Activated naive CD8-positive, alpha-beta T cell treated with anti-CD3 and anti-CD28 coated beads, Interleukin-2, amount 50 U/mL, for 24 hours (primary cell): ENCODE results near the gene EDAR.
A peak's percentile ranks its signal among the peaks of the same experiment; 100 is the strongest.

Experiments used
- ATAC-seq: fragments of 150-1000 bp; cut with Tn5 transposase; one replicate; pipeline ENCODE4 v1.10.0; 2021
- DNase-seq: peaks from one replicate; pipeline ENCODE4 v3.0.0; 2021
- H3K27ac Mint-ChIP-seq: one replicate; pipeline ENCODE4 v1.8.0; 2021; ENCODE audit warnings: mild to moderate bottlenecking, mixed read lengths
- H3K27me3 Mint-ChIP-seq: one replicate; pipeline ENCODE4 v1.8.0; 2021; ENCODE audit warnings: mixed read lengths
- H3K36me3 Mint-ChIP-seq: one replicate; pipeline ENCODE4 v1.8.0; 2021; ENCODE audit warnings: low read depth, mixed read lengths
- H3K4me1 Mint-ChIP-seq: one replicate; pipeline ENCODE4 v1.8.0; 2021; ENCODE audit warnings: mixed read lengths
- H3K4me3 Mint-ChIP-seq: one replicate; pipeline ENCODE4 v1.8.0; 2021; ENCODE audit warnings: mild to moderate bottlenecking, moderate library complexity, mixed read lengths
- H3K9me3 Mint-ChIP-seq: one replicate; pipeline ENCODE4 v1.8.0; 2021; ENCODE audit warnings: mixed read lengths

Gene EDAR

GRCh38 chr2:109017017-109017416 is 28.0 kb upstream of the EDAR start:
- Mint-ChIP-seq H3K9me3 (no peaks in the 10 kb centered on the region), H3K36me3 (no peaks in the 10 kb centered on the region), H3K27ac (no peak overlapping the region), H3K27me3 (no peaks in the 10 kb centered on the region), H3K4me3 (no peak overlapping the region), H3K4me1 (peaks cover 11% of the 10 kb centered on the region)
- no peak for DNase-seq
- ATAC-seq: no peak

- H3K27me3 Mint-ChIP-seq: no peaks in the 10 kb centered on the region
- H3K4me1 Mint-ChIP-seq: peaks cover 11% of the 10 kb centered on the region
- H3K4me3 Mint-ChIP-seq: no peak overlapping the region
- ATAC-seq (no peak), DNase-seq (no peak)
- no peaks in the 10 kb centered on the region for H3K36me3 Mint-ChIP-seq
- no peak overlapping the region for H3K27ac Mint-ChIP-seq
- no peaks in the 10 kb centered on the region for H3K9me3 Mint-ChIP-seq
Observed at GRCh38 chr2:109016376-109016775, 27.4 kb upstream of the EDAR start.

GRCh38 chr2:109014476-109014875 is 25.5 kb upstream of the EDAR start:
- no peaks in the 10 kb centered on the region for H3K27me3 Mint-ChIP-seq
- H3K27ac Mint-ChIP-seq: no peak overlapping the region
- H3K36me3 Mint-ChIP-seq: no peaks in the 10 kb centered on the region
- ATAC-seq (no peak), DNase-seq (no peak)
- H3K4me1 Mint-ChIP-seq: peaks cover 6% of the 10 kb centered on the region
- no peak overlapping the region for H3K4me3 Mint-ChIP-seq
- no peaks in the 10 kb centered on the region for H3K9me3 Mint-ChIP-seq

- DNase-seq (no peak), ATAC-seq (no peak)
- Mint-ChIP-seq H3K27ac (no peak overlapping the region), H3K4me1 (peaks cover 6% of the 10 kb centered on the region), H3K36me3 (no peaks in the 10 kb centered on the region), H3K9me3 (no peaks in the 10 kb centered on the region), H3K4me3 (no peak overlapping the region), H3K27me3 (no peaks in the 10 kb centered on the region)
Observed at GRCh38 chr2:109013051-109013450, 24.0 kb upstream of the EDAR start.

GRCh38 chr2:109009920-109010610 is 21.0 kb upstream of the EDAR start:
- no peaks in the 10 kb centered on the region for H3K36me3 Mint-ChIP-seq
- DNase-seq (no peak), ATAC-seq (no peak)
- H3K27ac Mint-ChIP-seq: no peak overlapping the region
- H3K27me3 Mint-ChIP-seq: no peaks in the 10 kb centered on the region
- H3K9me3 Mint-ChIP-seq: no peaks in the 10 kb centered on the region
- H3K4me1 Mint-ChIP-seq: peaks cover 6% of the 10 kb centered on the region
- no peak overlapping the region for H3K4me3 Mint-ChIP-seq

GRCh38 chr2:109006971-109007370 is 18.0 kb upstream of the EDAR start:
- Mint-ChIP-seq H3K4me1 (peaks cover 6% of the 10 kb centered on the region), H3K4me3 (no peak overlapping the region), H3K27me3 (no peaks in the 10 kb centered on the region), H3K27ac (no peak overlapping the region), H3K36me3 (no peaks in the 10 kb centered on the region), H3K9me3 (no peaks in the 10 kb centered on the region)
- DNase-seq: no peak
- ATAC-seq: no peak

- H3K27me3 Mint-ChIP-seq: no peaks in the 10 kb centered on the region
- peaks cover 10% of the 10 kb centered on the region for H3K4me1 Mint-ChIP-seq
- no peak overlapping the region for H3K27ac Mint-ChIP-seq
- DNase-seq: no peak
- ATAC-seq: no peak
- no peaks in the 10 kb centered on the region for H3K36me3 Mint-ChIP-seq
- no peak overlapping the region for H3K4me3 Mint-ChIP-seq
- H3K9me3 Mint-ChIP-seq: no peaks in the 10 kb centered on the region
Observed at GRCh38 chr2:109005686-109006204, 16.7 kb upstream of the EDAR start.

- Mint-ChIP-seq H3K4me3 (no peak overlapping the region), H3K4me1 (peaks cover 6% of the 10 kb centered on the region), H3K9me3 (no peaks in the 10 kb centered on the region), H3K36me3 (no peaks in the 10 kb centered on the region), H3K27me3 (no peaks in the 10 kb centered on the region), H3K27ac (no peak overlapping the region)
- ATAC-seq (no peak), DNase-seq (no peak)
Observed at GRCh38 chr2:109001201-109001600, 12.2 kb upstream of the EDAR start.

- Mint-ChIP-seq H3K9me3 (no peaks in the 10 kb centered on the region), H3K4me1 (peaks cover 6% of the 10 kb centered on the region), H3K27me3 (no peaks in the 10 kb centered on the region), H3K4me3 (no peak overlapping the region), H3K36me3 (no peaks in the 10 kb centered on the region), H3K27ac (no peak overlapping the region)
- ATAC-seq (no peak), DNase-seq (no peak)
Observed at GRCh38 chr2:109000738-109001137, 11.7 kb upstream of the EDAR start.

GRCh38 chr2:108998911-108999310 is 9.9 kb upstream of the EDAR start:
- Mint-ChIP-seq H3K4me1 (peaks cover 6% of the 10 kb centered on the region), H3K27ac (no peak overlapping the region), H3K27me3 (no peaks in the 10 kb centered on the region), H3K9me3 (no peaks in the 10 kb centered on the region), H3K36me3 (no peaks in the 10 kb centered on the region), H3K4me3 (no peak overlapping the region)
- ATAC-seq: no peak
- no peak for DNase-seq

- no peak for ATAC-seq
- Mint-ChIP-seq H3K4me3 (no peak overlapping the region), H3K27me3 (no peaks in the 10 kb centered on the region), H3K36me3 (no peaks in the 10 kb centered on the region), H3K9me3 (no peaks in the 10 kb centered on the region), H3K27ac (no peak overlapping the region), H3K4me1 (peaks cover under 1% of the 10 kb centered on the region)
- no peak for DNase-seq
Observed at GRCh38 chr2:108994178-108994577, 5.2 kb upstream of the EDAR start.

- ATAC-seq: no peak
- peaks cover 8% of the 10 kb centered on the region for H3K4me1 Mint-ChIP-seq
Observed at GRCh38 chr2:108993095-108993937, 4.3 kb upstream of the EDAR start.

GRCh38 chr2:108988076-108988795 is 784 bp downstream of the EDAR start:
- peaks cover 27% of the 10 kb centered on the region for H3K4me1 Mint-ChIP-seq
- H3K4me3 Mint-ChIP-seq: peak overlapping the region; percentile 54
- ATAC-seq: no peak
- H3K27ac Mint-ChIP-seq: no peak overlapping the region
- H3K36me3 Mint-ChIP-seq: no peaks in the 10 kb centered on the region
- H3K27me3 Mint-ChIP-seq: no peaks in the 10 kb centered on the region
- DNase-seq: no peak
- no peaks in the 10 kb centered on the region for H3K9me3 Mint-ChIP-seq

More at GRCh38 chr2:108993095-108993937, 4.3 kb upstream of the EDAR start:
- Mint-ChIP-seq H3K36me3 (no peaks in the 10 kb centered on the region), H3K27me3 (no peaks in the 10 kb centered on the region), H3K9me3 (no peaks in the 10 kb centered on the region), H3K4me3 (no peak overlapping the region), H3K27ac (no peak overlapping the region)
- DNase-seq: no peak

- Mint-ChIP-seq H3K4me3 (no peak overlapping the region), H3K36me3 (no peaks in the 10 kb centered on the region), H3K9me3 (no peaks in the 10 kb centered on the region), H3K27ac (no peak overlapping the region), H3K4me1 (peaks cover 27% of the 10 kb centered on the region), H3K27me3 (no peaks in the 10 kb centered on the region)
- ATAC-seq: peak; percentile 58
- peak; percentile 14 for DNase-seq
Observed at GRCh38 chr2:108986916-108987510, 2.0 kb downstream of the EDAR start.
